LNCAP (cell line): Measurements from ENCODE around the gene DTWD1.

Source experiments
- TF ChIP-seq, protein P1 (sequence below): fragments of 450-650 bp; IDR thresholded peaks from 2 replicates; pipeline ENCODE4 v1.5.1; 2017; ENCODE audit warnings: mild to moderate bottlenecking

Gene DTWD1

DNA sequence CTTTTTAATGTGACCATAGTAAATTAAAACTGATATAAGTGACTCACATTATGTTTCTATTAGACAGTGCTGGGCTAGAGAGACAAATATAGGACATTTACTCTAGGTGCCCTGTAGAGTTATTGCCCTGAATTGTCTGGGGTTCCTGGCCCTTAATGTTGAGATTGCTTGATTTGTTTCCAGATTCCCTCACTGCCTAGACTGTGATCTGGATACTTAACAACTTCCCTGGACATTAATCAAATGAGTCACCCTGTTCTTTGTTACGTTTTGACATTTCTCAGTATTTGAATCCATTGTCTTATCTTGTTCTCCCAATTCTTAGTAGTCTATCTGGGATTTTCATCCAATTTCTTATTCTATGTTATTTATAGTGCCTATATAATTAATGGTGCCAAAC, 65.8 kb downstream of the DTWD1 start:
- TF ChIP-seq, protein P1, sequence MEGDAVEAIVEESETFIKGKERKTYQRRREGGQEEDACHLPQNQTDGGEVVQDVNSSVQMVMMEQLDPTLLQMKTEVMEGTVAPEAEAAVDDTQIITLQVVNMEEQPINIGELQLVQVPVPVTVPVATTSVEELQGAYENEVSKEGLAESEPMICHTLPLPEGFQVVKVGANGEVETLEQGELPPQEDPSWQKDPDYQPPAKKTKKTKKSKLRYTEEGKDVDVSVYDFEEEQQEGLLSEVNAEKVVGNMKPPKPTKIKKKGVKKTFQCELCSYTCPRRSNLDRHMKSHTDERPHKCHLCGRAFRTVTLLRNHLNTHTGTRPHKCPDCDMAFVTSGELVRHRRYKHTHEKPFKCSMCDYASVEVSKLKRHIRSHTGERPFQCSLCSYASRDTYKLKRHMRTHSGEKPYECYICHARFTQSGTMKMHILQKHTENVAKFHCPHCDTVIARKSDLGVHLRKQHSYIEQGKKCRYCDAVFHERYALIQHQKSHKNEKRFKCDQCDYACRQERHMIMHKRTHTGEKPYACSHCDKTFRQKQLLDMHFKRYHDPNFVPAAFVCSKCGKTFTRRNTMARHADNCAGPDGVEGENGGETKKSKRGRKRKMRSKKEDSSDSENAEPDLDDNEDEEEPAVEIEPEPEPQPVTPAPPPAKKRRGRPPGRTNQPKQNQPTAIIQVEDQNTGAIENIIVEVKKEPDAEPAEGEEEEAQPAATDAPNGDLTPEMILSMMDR: no peak

DNA sequence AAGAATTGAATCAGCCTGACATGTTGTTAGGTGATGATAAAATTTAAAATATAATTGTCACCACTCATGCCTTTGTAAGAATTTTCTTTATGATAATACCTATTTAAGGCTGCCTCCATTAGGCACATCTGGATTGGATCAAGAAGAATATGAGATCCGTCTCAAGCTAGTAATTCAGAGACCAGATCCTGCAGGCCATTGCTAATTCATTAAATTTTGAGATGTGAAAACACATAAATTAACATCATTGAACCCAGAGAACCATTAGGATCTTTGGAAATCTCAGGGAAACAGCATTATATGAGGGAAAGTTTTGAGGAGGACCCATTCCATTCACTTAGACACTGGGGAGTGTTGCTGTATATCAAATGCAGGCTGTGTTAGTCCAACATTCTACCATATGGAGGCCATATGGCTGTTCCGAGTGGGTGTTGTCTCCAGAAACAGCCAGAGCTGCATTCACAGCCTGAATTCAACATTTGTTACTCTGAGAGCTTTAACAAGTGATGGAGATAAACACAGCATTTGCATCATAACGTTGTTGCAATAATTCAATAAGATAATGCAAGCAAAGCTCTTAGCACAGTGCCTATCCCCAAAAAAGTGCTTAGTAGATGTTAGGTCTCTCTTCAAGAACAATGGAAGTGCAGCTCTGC, 67.4 kb downstream of the DTWD1 start:
- TF ChIP-seq, protein P1: no peak

DNA sequence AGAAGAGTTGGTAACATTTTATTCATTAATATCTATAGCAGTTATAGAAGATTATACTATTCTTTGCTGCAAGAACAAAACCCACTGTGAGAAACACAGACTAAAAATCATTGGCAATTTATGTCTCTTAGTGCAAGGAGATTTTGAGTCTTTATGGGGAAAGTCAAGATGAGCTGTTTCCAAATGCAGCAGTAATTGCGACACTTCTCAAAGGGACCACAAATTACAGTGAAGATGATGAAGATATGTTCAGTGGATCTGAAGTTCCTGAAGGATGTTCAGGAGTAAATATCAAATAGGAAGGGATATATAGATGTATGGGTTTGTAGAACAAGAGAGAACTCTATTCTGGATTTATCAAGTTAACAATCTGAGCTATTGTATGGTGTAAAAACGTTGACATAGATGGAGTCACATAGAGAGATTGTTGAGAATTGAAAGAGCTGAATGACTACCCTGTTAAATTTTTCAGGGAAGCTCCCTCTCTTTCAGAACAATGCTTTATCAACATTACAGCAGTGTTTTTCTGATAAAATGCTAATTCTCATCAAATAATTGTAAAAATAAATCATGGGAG, 71.8 kb downstream of the DTWD1 start:
- TF ChIP-seq, protein P1: no peak

DNA sequence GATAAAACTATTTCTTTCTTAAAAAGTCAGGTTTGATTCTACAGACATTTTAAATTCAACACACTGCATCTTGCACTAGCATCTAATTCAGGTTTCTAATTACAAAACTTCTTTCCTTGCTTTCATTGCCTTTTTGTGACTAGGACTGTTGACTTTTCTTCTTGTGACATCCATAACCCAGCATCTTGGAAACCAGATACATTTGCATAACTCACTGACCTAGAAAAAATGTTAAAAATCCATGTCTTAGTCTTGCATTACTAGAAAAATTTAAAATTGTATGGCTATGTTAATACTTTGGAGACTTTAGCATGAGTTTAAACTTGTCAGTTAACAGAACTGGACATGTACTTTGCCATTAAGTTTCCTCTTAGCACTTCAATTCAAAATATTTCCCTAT, 72.7 kb downstream of the DTWD1 start:
- TF ChIP-seq, protein P1: no peak

DNA sequence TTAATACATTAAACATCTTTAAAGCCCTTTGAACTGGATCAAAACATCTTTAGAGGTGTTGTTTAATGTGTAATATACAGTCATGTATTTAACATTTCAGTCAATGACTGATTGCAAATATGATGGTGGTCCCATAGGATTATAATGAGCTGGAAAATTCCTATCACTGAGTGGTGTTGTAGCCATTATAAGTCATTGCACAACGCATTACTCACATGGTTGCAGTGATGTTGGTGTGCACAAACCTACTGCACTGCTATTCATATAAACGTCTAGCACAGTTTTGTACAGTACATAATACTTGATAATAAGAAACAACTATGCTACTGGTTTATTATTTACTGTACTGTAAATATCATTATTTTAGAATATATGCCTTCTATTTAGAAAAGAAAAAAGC, 75.6 kb downstream of the DTWD1 start:
- TF ChIP-seq, protein P1: no peak

DNA sequence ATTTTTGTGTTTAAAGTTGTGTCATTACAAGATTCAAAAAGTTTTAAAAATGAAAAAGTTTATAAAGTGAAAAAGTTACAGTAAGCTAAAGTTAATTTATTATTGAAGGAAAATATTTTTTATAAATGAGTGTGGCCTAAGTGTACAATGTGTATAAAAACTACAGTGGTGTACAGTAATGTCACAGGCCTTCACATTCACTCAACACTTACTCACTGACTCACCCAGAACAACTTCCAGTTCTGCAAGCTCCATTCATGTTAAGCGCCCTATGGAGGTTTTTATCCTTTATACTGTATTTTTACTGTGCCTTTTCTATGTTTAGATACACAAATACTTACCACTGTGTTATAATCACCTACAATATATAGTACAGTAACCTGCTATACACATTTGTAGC, 76.3 kb downstream of the DTWD1 start:
- TF ChIP-seq, protein P1: no peak
